IMR-90 (cell line): Measurements from ENCODE around the gene TNS3. TPM values are rescaled to one million over a fixed set of nuclear protein-coding genes. Genes with fewer than 3 reads are reported as not detected.

ENCODE experiments used
- ATAC-seq: fragments of 200-7000 bp; cut with Tn5 transposase; 2 replicates; pipeline ENCODE4 v1.9.1; 2020; ENCODE audit warnings: low read depth, mild to moderate bottlenecking, moderate library complexity
- BruUV-seq: library from RNA; stranded (reverse); fragments of 400-500 nt; replicated peaks from 2 replicates; lab custom pipeline; 2021; lab: Mats Ljungman, UMichigan
- CTCF ChIA-PET: fragments of 300-600 bp; formaldehyde crosslinking; extraction: SDS; loops from one replicate; lab custom pipeline; 2021; ENCODE audit warnings: antibody characterized with exemption; lab: Yijun Ruan, JAX
- POLR2A ChIA-PET: fragments of 300-600 bp; sonication (Branson Sonifier 250); formaldehyde crosslinking; loops from one replicate; lab custom pipeline; 2022; ENCODE audit warnings: antibody characterized with exemption; ENCODE audit not compliant: unreplicated experiment; lab: Charles Lee
- DNase-seq: peaks from one replicate; pipeline ENCODE4 v3.0.0; 2013
- H2AFZ ChIP-seq: replicated peaks from 2 replicates; pipeline ENCODE3; 2013; ENCODE audit warnings: low read length, mild to moderate bottlenecking; ENCODE audit not compliant: poor library complexity
- H2AK5ac ChIP-seq: 2 replicates; pipeline ENCODE4 v1.6.1; 2013; ENCODE audit warnings: low read depth, low read length, inconsistent platforms
- H2AK9ac ChIP-seq: replicated peaks from 2 replicates; pipeline ENCODE3; 2013; ENCODE audit warnings: mild to moderate bottlenecking, low read depth, low read length, moderate library complexity; ENCODE audit not compliant: poor library complexity
- H2BK120ac ChIP-seq: 2 replicates; pipeline ENCODE4 v1.6.1; 2013; ENCODE audit warnings: low read depth, low read length, inconsistent platforms
- H2BK15ac ChIP-seq: 3 replicates; pipeline ENCODE4 v1.6.1; 2013; ENCODE audit warnings: low read depth, low read length, inconsistent platforms
- H2BK20ac ChIP-seq: 2 replicates; pipeline ENCODE4 v1.6.1; 2013; ENCODE audit warnings: low read depth, mild to moderate bottlenecking, inconsistent platforms, low read length, moderate library complexity
- H2BK5ac ChIP-seq: 2 replicates; pipeline ENCODE4 v1.6.1; 2013; ENCODE audit warnings: mild to moderate bottlenecking, low read depth, low read length, inconsistent platforms; ENCODE audit not compliant: poor library complexity, severe bottlenecking
- H3K14ac ChIP-seq: replicated peaks from 2 replicates; pipeline ENCODE4 v1.6.1; 2013; ENCODE audit warnings: low read depth, low read length, inconsistent platforms
- H3K18ac ChIP-seq: 2 replicates; pipeline ENCODE4 v1.6.1; 2013; ENCODE audit warnings: low read depth, low read length, control low read depth
- H3K23ac ChIP-seq: 2 replicates; pipeline ENCODE4 v1.6.1; 2013; ENCODE audit warnings: low read depth, low read length, inconsistent platforms
- H3K27ac ChIP-seq: 2 replicates; pipeline ENCODE4 v1.5.1; 2013; ENCODE audit warnings: mild to moderate bottlenecking, control low read depth, low read length; ENCODE audit not compliant: insufficient read depth
- H3K27me3 ChIP-seq: 2 replicates; pipeline ENCODE4 v1.6.1; 2013; ENCODE audit warnings: low read length; ENCODE audit not compliant: control insufficient read depth, insufficient read depth
- H3K36me3 ChIP-seq: 2 replicates; pipeline ENCODE4 v1.6.1; 2013; ENCODE audit warnings: low read length, mixed read lengths; ENCODE audit not compliant: control insufficient read depth, insufficient read depth
- H3K4ac ChIP-seq: 2 replicates; pipeline ENCODE4 v1.6.1; 2013; ENCODE audit warnings: low read depth, low read length, inconsistent platforms
- H3K4me1 ChIP-seq: 2 replicates; pipeline ENCODE4 v1.6.1; 2013; ENCODE audit warnings: low read length, mixed read lengths; ENCODE audit not compliant: control insufficient read depth, insufficient read depth
- H3K4me2 ChIP-seq: 2 replicates; pipeline ENCODE4 v1.6.1; 2013; ENCODE audit warnings: low read depth, mild to moderate bottlenecking, control low read depth, low read length, moderate library complexity
- H3K4me3 ChIP-seq: 2 replicates; pipeline ENCODE4 v1.5.1; 2013; ENCODE audit warnings: low read depth, mild to moderate bottlenecking, control low read depth, low read length, moderate library complexity; ENCODE audit not compliant: insufficient read depth
- H3K56ac ChIP-seq: 2 replicates; pipeline ENCODE4 v1.6.1; 2013; ENCODE audit warnings: low read length, inconsistent platforms; ENCODE audit not compliant: insufficient read depth; ENCODE audit errors: extremely low read depth
- H3K79me1 ChIP-seq, 2 experiments: 2 replicates each; pipeline ENCODE4 v1.6.1; 2013; ENCODE audit warnings: low read length in 2 of 2, inconsistent platforms in 1 of 2, low read depth in 1 of 2
- H3K9ac ChIP-seq: 2 replicates; pipeline ENCODE4 v1.6.1; 2013; ENCODE audit warnings: low read depth, low read length, control low read depth
- H3K9me1 ChIP-seq: 2 replicates; pipeline ENCODE4 v1.6.1; 2013; ENCODE audit warnings: low read length, inconsistent platforms; ENCODE audit not compliant: insufficient read depth
- H3K9me3 ChIP-seq: 2 replicates; pipeline ENCODE4 v1.6.1; 2013; ENCODE audit warnings: low read length; ENCODE audit not compliant: control insufficient read depth, insufficient read depth
- H4K20me1 ChIP-seq: 2 replicates; pipeline ENCODE4 v1.6.1; 2013; ENCODE audit warnings: low read length, inconsistent platforms; ENCODE audit not compliant: insufficient read depth
- H4K5ac ChIP-seq: 2 replicates; pipeline ENCODE4 v1.6.1; 2013; ENCODE audit warnings: mild to moderate bottlenecking, low read depth, low read length, control low read depth
- H4K8ac ChIP-seq, 2 experiments: 2 replicates each; pipeline ENCODE4 v1.6.1; 2013; ENCODE audit warnings: low read depth in 2 of 2, low read length in 2 of 2, control low read depth in 1 of 2, inconsistent platforms in 1 of 2
- H4K91ac ChIP-seq: 2 replicates; pipeline ENCODE4 v1.6.1; 2013; ENCODE audit warnings: low read depth, low read length, inconsistent platforms; ENCODE audit not compliant: insufficient read depth
- BHLHE40 ChIP-seq: fragments of 150-350 bp; IDR thresholded peaks from 2 replicates; pipeline ENCODE4 v1.6.1; 2016; ENCODE audit warnings: mild to moderate bottlenecking, low read depth, low read length
- FOS ChIP-seq: fragments of 150-350 bp; IDR thresholded peaks from 2 replicates; pipeline ENCODE4 v1.6.1; 2016; ENCODE audit warnings: low read depth, low read length
- MAFK ChIP-seq: IDR thresholded peaks from 2 replicates; pipeline ENCODE4 v1.6.1; 2012; ENCODE audit warnings: low read depth, low read length, improper control_type of control experiment
- RCOR1 ChIP-seq: IDR thresholded peaks from 2 replicates; pipeline ENCODE4 v1.6.1; 2012; ENCODE audit warnings: mild to moderate bottlenecking, low read length, improper control_type of control experiment; ENCODE audit not compliant: insufficient replicate concordance
- RFX5 ChIP-seq: IDR thresholded peaks from 2 replicates; pipeline ENCODE4 v1.8.0; 2012; ENCODE audit warnings: low read depth, mild to moderate bottlenecking, low read length, moderate library complexity
- WGBS, 2 experiments: methylation state at CpG; one replicate each; pipeline versions ENCODE4 v1.1.5 to v1.1.7; 2013; ENCODE audit warnings: missing lambda C conversion rate in 2 of 2; ENCODE audit not compliant: insufficient read length in 1 of 2; ENCODE audit errors: extremely low coverage in 2 of 2; 5-methylcytosine and 5-hydroxymethylcytosine counted together
- dilution Hi-C: fragments of 300-500 bp; cut with HindIII; formaldehyde crosslinking; loops from one replicate; pipeline ENCODE4 v1.14.3; 2018; ENCODE audit warnings: low sequenced_read_pairs; ENCODE audit not compliant: unreplicated experiment
- in situ Hi-C: fragments of 300-500 bp; cut with MboI; formaldehyde crosslinking; loops from 3 replicates; pipeline ENCODE4 v1.14.3; 2019; ENCODE audit warnings: low sequenced_read_pairs, inconsistent platforms, mixed read lengths
- intact Hi-C: fragments of 100-400 bp; cut with micrococcal nuclease; formaldehyde crosslinking; loops from 2 replicates; pipeline ENCODE4 v1.10.0; 2022
- polyA plus RNA-seq, 3 experiments: library from polyadenylated mRNA; depleted of rRNA; stranded (reverse); fragments of >200 nt; gene quantifications; 2 replicates each; pipeline ENCODE4 v1.2.3, GENCODE V29; 2012; ENCODE audit warnings: low replicate concordance in 1 of 3
- total RNA-seq: library from RNA; depleted of rRNA; stranded (reverse); fragments of >200 nt; gene quantifications from 2 replicates; pipeline ENCODE4 v1.2.3, GENCODE V29; 2012

Gene TNS3
- total and polyA plus RNA-seq, 2 of the 4 experiments (the other 2 are of a cell fraction), result 64.3 to 79.2 TPM

GRCh38 chr7:47611045-47611511 lies 29.2 kb upstream of the TNS3 start:
- H3K79me1 ChIP-seq, result 0 out of 4 replicates have a peak, but pooled peaks cover 0 to 1% of the 10 kb centered on the region in 2 experiments
- H3K4me2 ChIP-seq, result peak overlapping the region; percentile 11
- peak overlapping the region; percentile 50 for H3K14ac ChIP-seq
- H3K4me3 ChIP-seq, result no peak overlapping the region
- POLR2A ChIA-PET, result interaction anchor here (1.0 to 1.6 kb wide), 4 partner anchors 12 to 34 kb away, joined by 3 to 7 read pairs (median 5); no protein-coding TSS in a partner anchor
- peak overlapping the region; percentile 10; the same call in 1 of the 2 replicates for H4K5ac ChIP-seq
- peak overlapping the region; percentile 95 for H4K91ac ChIP-seq
- WGBS, 2 experiments, result no CpG with 5 or more reads among the region's 10 CpGs
- H3K4me1 ChIP-seq, result peaks cover 16% of the 10 kb centered on the region
- H3K4ac ChIP-seq, result peak overlapping the region; percentile 87
- peak overlapping the region; percentile 89 for H2BK20ac ChIP-seq
- in situ Hi-C loops, result no loop called here
- no peaks in the 10 kb centered on the region for H3K9me3 ChIP-seq
- CTCF ChIA-PET, result interaction anchor here (1.0 to 1.7 kb wide), 3 partner anchors 15 to 208 kb away, joined by 3 to 7 read pairs (median 4); no protein-coding TSS in a partner anchor
- DNase-seq (no peak), ATAC-seq (no peak)
- dilution Hi-C loops, result no loop called here
- peak overlapping the region; percentile 40 for H3K23ac ChIP-seq
- H2BK15ac ChIP-seq, result peak overlapping the region; percentile 27
- no peaks in the 10 kb centered on the region for H3K36me3 ChIP-seq
- H3K9me1 ChIP-seq, result peaks cover 17% of the 10 kb centered on the region
- peak overlapping the region; percentile 3 for H2AK5ac ChIP-seq
- H2AFZ ChIP-seq, result peak overlapping the region; percentile 55
- H3K27ac ChIP-seq, result peak overlapping the region; percentile 45
- H3K18ac ChIP-seq, result peak overlapping the region; percentile 76
- TF ChIP-seq FOS, result no peak
- TF ChIP-seq RFX5, result no peak
- TF ChIP-seq BHLHE40, result no peak
- TF ChIP-seq RCOR1, result no peak
- TF ChIP-seq MAFK, result no peak
- H4K8ac ChIP-seq, result peak overlapping the region; percentile 64 to 91
- intact Hi-C loops, result loop anchor here (5.0 kb wide), 2 partner anchors 39 to 41 kb away; no protein-coding TSS in a partner anchor
- no TSS peak for BruUV-seq
- H4K20me1 ChIP-seq, result no peaks in the 10 kb centered on the region; the same call in 1 of the 2 replicates
- H3K56ac ChIP-seq, result peak overlapping the region; percentile 63; the same call in 1 of the 2 replicates
- H2BK120ac ChIP-seq, result peak overlapping the region; percentile 95
- H3K27me3 ChIP-seq, result no peaks in the 10 kb centered on the region; the same call in 1 of the 2 replicates
- H2BK5ac ChIP-seq, result peak overlapping the region; percentile 62
- H2AK9ac ChIP-seq, result peak overlapping the region; percentile 85
- 0 out of 2 replicates have a peak overlapping the region, but pooled peaks have one; percentile 0 for H3K9ac ChIP-seq
